ENCODE measurements around the gene BORCS6. TPM values are rescaled to one million over a fixed set of nuclear protein-coding genes. Genes with fewer than 3 reads are reported as not detected.

Gene BORCS6
- total and polyA plus RNA-seq, 2 experiments from 2014 or later: 1.8 to 7.1 TPM

GRCh38 chr17:8237886-8238285 is 47.9 kb upstream of the BORCS6 start (continued):
- TF ChIP-seq ZNF462 (CRISPR knock-in tag; IDR thresholded peaks at IDR 0.05) (no peak), ETS1 (IDR thresholded peaks at IDR 0.05) (no peak), ZNF331 (CRISPR knock-in tag; IDR thresholded peaks at IDR 0.05; ENCODE audit: low read depth) (no peak), EZH2phosphoT487 (IDR thresholded peaks at IDR 0.05; ENCODE audit: unreplicated experiment) (no peak), EZH2 (IDR thresholded peaks at IDR 0.05; ENCODE audit: low read depth, unreplicated experiment) (no peak), ZNF114 (CRISPR knock-in tag; IDR thresholded peaks at IDR 0.05) (no peak)

GRCh38 chr17:8237175-8237574 is 47.2 kb upstream of the BORCS6 start:
- no peak overlapping the region for H3K27ac Mint-ChIP-seq
- H3K4me3 ChIP-seq: no peak overlapping the region
- peaks cover 26% of the 10 kb centered on the region for H3K36me3 ChIP-seq (ENCODE audit: insufficient read depth)
- no peak overlapping the region for H3K4me3 Mint-ChIP-seq
- H4K20me1 ChIP-seq (replicated peaks; ENCODE audit: insufficient read depth): peaks cover 4% of the 10 kb centered on the region
- H3K4me2 ChIP-seq: no peak overlapping the region
- peaks cover 6% of the 10 kb centered on the region; the same call in 1 of the 2 replicates for H3K79me2 ChIP-seq (replicated peaks; ENCODE audit: insufficient read depth)
- no peaks in the 10 kb centered on the region for H3F3A ChIP-seq (replicated peaks; ENCODE audit: low read depth)
- TF ChIP-seq EZH2phosphoT487 (IDR thresholded peaks at IDR 0.05; ENCODE audit: unreplicated experiment): no peak
- no peak for TF ChIP-seq NANOG (IDR thresholded peaks at IDR 0.05; ENCODE audit: borderline replicate concordance)
- no peak for TF ChIP-seq ETS1 (IDR thresholded peaks at IDR 0.05)
- TF ChIP-seq REST (IDR thresholded peaks at IDR 0.05; ENCODE audit: unreplicated experiment): no peak
- H3K4me1 Mint-ChIP-seq: no peaks in the 10 kb centered on the region
- H3K4me1 ChIP-seq (ENCODE audit: insufficient read depth): no peaks in the 10 kb centered on the region
- H3K27ac ChIP-seq (ENCODE audit: low read depth): no peak overlapping the region
- ATAC-seq (no peak), DNase-seq (ENCODE audit: low spot score) (no peak)
- H3K27me3 ChIP-seq (ENCODE audit: insufficient read depth): no peaks in the 10 kb centered on the region
- no peak overlapping the region for H2AFZ ChIP-seq
- no peaks in the 10 kb centered on the region for H3K9me2 ChIP-seq (ENCODE audit: insufficient read depth)
- H3K36me3 Mint-ChIP-seq (ENCODE audit: low read depth): peaks cover 56% of the 10 kb centered on the region
- H3K9me3 Mint-ChIP-seq: no peaks in the 10 kb centered on the region
- H3K27me3 Mint-ChIP-seq (ENCODE audit: insufficient read depth, low read depth, poor library complexity): peaks cover 4% of the 10 kb centered on the region

Data from GM23338 (cell line).